OCI-LY1 (cell line): ENCODE measurements around the gene BPIFB3.
"Not testable (repeated sequence)": the region's sequence is repeated elsewhere in the genome, so short reads cannot be mapped to it uniquely, and the experiment has no call there.

Source experiments
- H2AFZ ChIP-seq: fragments of 200-600 bp; sonication (generic), shearing (Covaris generic); 2 replicates; pipeline ENCODE4 v1.6.0; 2014; ENCODE audit warnings: antibody characterized with exemption, mild to moderate bottlenecking, low read length
- H3F3A ChIP-seq: fragments of 200-600 bp; sonication (generic), shearing (Covaris generic); 2 replicates; pipeline ENCODE4 v1.6.0; 2014; ENCODE audit warnings: mild to moderate bottlenecking, antibody characterized with exemption, low read length, moderate library complexity; ENCODE audit not compliant: insufficient read depth
- H3K27ac ChIP-seq: fragments of 200-600 bp; sonication (generic); 2 replicates; pipeline ENCODE4 v1.5.1; 2014; ENCODE audit warnings: low read length, mixed run types, mild to moderate bottlenecking, low read depth; ENCODE audit not compliant: poor library complexity, severe bottlenecking
- H3K27me3 ChIP-seq: fragments of 200-600 bp; sonication (generic); 2 replicates; pipeline ENCODE4 v1.6.0; 2014; ENCODE audit warnings: antibody characterized with exemption, mild to moderate bottlenecking, low read length, moderate library complexity; ENCODE audit not compliant: insufficient read depth
- H3K36me3 ChIP-seq: fragments of 200-600 bp; sonication (generic); 2 replicates; pipeline ENCODE4 v1.6.1; 2014; ENCODE audit warnings: mild to moderate bottlenecking, antibody characterized with exemption, low read length, moderate library complexity, mixed read lengths; ENCODE audit not compliant: insufficient read depth
- H3K4me1 ChIP-seq: fragments of 200-600 bp; sonication (generic); 2 replicates; pipeline ENCODE4 v1.5.1; 2014; ENCODE audit warnings: mild to moderate bottlenecking, low read length, moderate library complexity; ENCODE audit not compliant: insufficient read depth, severe bottlenecking
- H3K4me2 ChIP-seq: fragments of 200-600 bp; sonication (generic), shearing (Covaris generic); 2 replicates; pipeline ENCODE4 v1.6.1; 2014; ENCODE audit warnings: low read length
- H3K4me3 ChIP-seq: fragments of 200-600 bp; sonication (generic); 2 replicates; pipeline ENCODE4 v1.5.1; 2014; ENCODE audit warnings: low read length, low read depth, mild to moderate bottlenecking, mixed read lengths; ENCODE audit not compliant: poor library complexity, severe bottlenecking
- H3K79me2 ChIP-seq: fragments of 200-600 bp; shearing (Covaris generic); 2 replicates; pipeline ENCODE4 v1.6.1; 2016; ENCODE audit warnings: mixed run types, low read length, mixed read lengths; ENCODE audit not compliant: insufficient read depth
- H3K9ac ChIP-seq: fragments of 200-600 bp; sonication (generic), shearing (Covaris generic); 2 replicates; pipeline ENCODE4 v1.6.1; 2014; ENCODE audit warnings: mild to moderate bottlenecking, low read length, mixed read lengths
- H3K9me2 ChIP-seq: fragments of 200-600 bp; sonication (generic), shearing (Covaris generic); 2 replicates; pipeline ENCODE4 v1.6.1; 2014; ENCODE audit warnings: low read depth, mild to moderate bottlenecking, low read length, mixed read lengths
- H3K9me3 ChIP-seq: fragments of 200-600 bp; shearing (Covaris generic); 2 replicates; pipeline ENCODE4 v1.6.1; 2014; ENCODE audit warnings: low read length, mixed read lengths
- H4K20me1 ChIP-seq: fragments of 200-600 bp; sonication (generic), shearing (Covaris generic); 2 replicates; pipeline ENCODE4 v1.6.0; 2016; ENCODE audit warnings: mild to moderate bottlenecking, low read length; ENCODE audit not compliant: insufficient read depth
- EZH2 ChIP-seq: fragments of 200-600 bp; sonication (generic), shearing (Covaris generic); IDR thresholded peaks from 2 replicates; pipeline ENCODE4 v1.8.0; 2017; ENCODE audit warnings: borderline replicate concordance, mixed run types, mild to moderate bottlenecking, antibody characterized with exemption, low read length, moderate library complexity, mixed read lengths
- TF ChIP-seq, protein P1 (sequence below): fragments of 200-600 bp; sonication (generic), shearing (Covaris generic); IDR thresholded peaks from 2 replicates; pipeline ENCODE4 v1.5.1; 2017; ENCODE audit warnings: mild to moderate bottlenecking, antibody characterized with exemption, low read length, moderate library complexity, mixed read lengths

The BPIFB3 gene

DNA sequence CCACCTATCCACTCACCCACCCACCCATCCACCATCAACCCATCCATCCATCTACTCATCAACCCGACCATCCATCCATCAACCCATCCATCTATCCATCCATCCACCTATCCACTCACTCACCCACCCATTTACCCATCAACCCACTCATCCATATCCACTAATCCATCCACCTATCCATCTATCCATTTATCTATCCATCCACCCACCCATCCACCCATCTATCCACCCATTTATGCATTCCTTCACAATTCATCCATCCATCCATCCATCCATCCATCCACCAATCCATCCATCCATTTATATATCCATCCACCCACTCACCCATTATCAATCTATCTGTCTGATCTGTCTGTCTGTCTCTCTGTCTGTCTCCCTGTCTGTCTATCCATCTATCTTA is 39.9 kb downstream of the BPIFB3 start:
- Histone ChIP-seq H3K36me3 (no peaks in the 10 kb centered on the region), H3K9me2 (no peaks in the 10 kb centered on the region), H2AFZ (no peak overlapping the region), H3K79me2 (no peaks in the 10 kb centered on the region), H3K4me1 (no peaks in the 10 kb centered on the region), H3K4me3 (no peak overlapping the region), H3K27me3 (0 out of 2 replicates have a peak, but pooled peaks cover 3% of the 10 kb centered on the region), H3K4me2 (no peak overlapping the region), H3K9me3 (no peaks in the 10 kb centered on the region), H3K27ac (no peak overlapping the region), H3F3A (no peaks in the 10 kb centered on the region), H3K9ac (no peak overlapping the region), H4K20me1 (no peaks in the 10 kb centered on the region)
- TF ChIP-seq, protein P1, sequence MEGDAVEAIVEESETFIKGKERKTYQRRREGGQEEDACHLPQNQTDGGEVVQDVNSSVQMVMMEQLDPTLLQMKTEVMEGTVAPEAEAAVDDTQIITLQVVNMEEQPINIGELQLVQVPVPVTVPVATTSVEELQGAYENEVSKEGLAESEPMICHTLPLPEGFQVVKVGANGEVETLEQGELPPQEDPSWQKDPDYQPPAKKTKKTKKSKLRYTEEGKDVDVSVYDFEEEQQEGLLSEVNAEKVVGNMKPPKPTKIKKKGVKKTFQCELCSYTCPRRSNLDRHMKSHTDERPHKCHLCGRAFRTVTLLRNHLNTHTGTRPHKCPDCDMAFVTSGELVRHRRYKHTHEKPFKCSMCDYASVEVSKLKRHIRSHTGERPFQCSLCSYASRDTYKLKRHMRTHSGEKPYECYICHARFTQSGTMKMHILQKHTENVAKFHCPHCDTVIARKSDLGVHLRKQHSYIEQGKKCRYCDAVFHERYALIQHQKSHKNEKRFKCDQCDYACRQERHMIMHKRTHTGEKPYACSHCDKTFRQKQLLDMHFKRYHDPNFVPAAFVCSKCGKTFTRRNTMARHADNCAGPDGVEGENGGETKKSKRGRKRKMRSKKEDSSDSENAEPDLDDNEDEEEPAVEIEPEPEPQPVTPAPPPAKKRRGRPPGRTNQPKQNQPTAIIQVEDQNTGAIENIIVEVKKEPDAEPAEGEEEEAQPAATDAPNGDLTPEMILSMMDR = no peak
- TF ChIP-seq EZH2 = no peak

DNA sequence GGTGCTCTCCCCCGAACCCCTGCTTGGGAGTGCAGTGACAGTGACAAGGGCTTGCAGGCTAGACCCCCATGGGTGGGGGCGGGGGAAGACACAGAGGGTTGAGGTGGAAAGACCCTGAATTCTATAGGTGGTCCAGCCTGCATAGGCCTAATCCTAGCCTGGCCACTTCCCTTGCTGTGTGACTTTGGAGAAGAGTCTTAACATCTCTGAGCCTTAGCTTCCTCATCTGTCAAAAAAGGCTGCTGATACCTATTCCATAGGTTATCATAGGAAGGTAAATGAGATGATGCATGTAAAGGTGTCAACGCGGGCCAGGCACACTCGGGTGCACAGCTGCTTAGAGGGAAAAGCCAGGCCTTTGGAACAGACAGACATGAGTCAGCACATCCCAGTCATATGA is 41.5 kb downstream of the BPIFB3 start:
- Histone ChIP-seq H3K27me3 (no peaks in the 10 kb centered on the region), H3F3A (no peaks in the 10 kb centered on the region), H4K20me1 (no peaks in the 10 kb centered on the region), H3K4me3 (no peak overlapping the region), H3K36me3 (no peaks in the 10 kb centered on the region), H3K9me3 (no peaks in the 10 kb centered on the region), H3K4me2 (no peak overlapping the region), H3K79me2 (no peaks in the 10 kb centered on the region), H3K9me2 (no peaks in the 10 kb centered on the region), H2AFZ (no peak overlapping the region), H3K27ac (no peak overlapping the region), H3K9ac (no peak overlapping the region), H3K4me1 (no peaks in the 10 kb centered on the region)
- TF ChIP-seq, protein P1 = no peak
- no peak for TF ChIP-seq EZH2

DNA sequence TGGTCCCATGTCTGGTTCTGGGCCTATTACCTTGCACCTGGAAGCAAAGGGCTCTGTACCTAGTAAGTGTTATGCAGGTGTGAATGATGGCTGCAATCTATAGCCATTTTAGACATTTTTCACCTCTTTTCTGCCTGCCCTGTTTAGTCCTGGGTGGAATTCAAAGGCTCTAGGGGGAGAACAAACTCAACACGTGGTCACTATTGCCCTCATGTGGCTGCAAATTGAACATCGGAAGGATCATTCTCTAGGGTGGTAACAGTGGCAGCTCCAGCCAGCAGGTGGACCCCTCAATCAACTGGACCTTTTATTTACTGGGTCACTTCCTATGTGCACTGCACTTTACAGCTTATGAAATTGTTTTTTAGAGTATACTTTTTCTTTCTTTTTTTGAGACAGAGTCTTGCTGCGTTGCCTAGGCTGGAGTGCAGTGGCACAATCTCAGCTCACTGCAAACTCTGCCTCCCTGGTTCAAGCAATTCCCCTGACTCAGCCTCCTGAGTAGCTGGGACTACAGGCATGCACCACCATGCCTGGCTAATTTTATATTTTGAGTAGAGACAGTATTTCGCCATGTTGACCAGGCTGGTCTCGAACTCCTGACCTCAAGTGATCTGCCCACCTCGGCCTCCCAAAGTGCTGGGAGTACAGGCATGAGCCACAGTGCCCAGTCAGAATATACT is 42.3 kb downstream of the BPIFB3 start:
- not testable (repeated sequence) for H3K9ac ChIP-seq, H3K27me3 ChIP-seq, H2AFZ ChIP-seq, H3K27ac ChIP-seq, H3K9me3 ChIP-seq, H3K79me2 ChIP-seq, H3K4me3 ChIP-seq, H3K36me3 ChIP-seq, H3K4me2 ChIP-seq, H4K20me1 ChIP-seq, H3K4me1 ChIP-seq, H3K9me2 ChIP-seq, H3F3A ChIP-seq
- TF ChIP-seq, protein P1 = peak; percentile 87
